ENCODE results near the gene SKIL.

SKIL gene

GRCh38 chr3:170357176-170358041, at the start of gene SKIL:
TSS of gene SKIL (plus strand) at chr3:170357715. CDS start at chr3:170360332, 2,617 bp downstream.
- DNase-seq (ENCODE audit: insufficient read length, low spot score) (no peak), FAIRE-seq (no peak)
- TF ChIP-seq CTCF (IDR thresholded peaks at IDR 0.05; ENCODE audit: insufficient read depth, missing control alignments) = peak; percentile 0

GRCh38 chr3:170309046-170309445, 48.5 kb upstream of the SKIL start:
- FAIRE-seq = peak; percentile 21
- no peak for TF ChIP-seq CTCF (IDR thresholded peaks at IDR 0.05; ENCODE audit: insufficient read depth, missing control alignments)
- no peak for DNase-seq (ENCODE audit: insufficient read length, low spot score)

- DNase-seq (ENCODE audit: insufficient read length, low spot score) (no peak), FAIRE-seq (no peak)
- no peak for TF ChIP-seq CTCF (IDR thresholded peaks at IDR 0.05; ENCODE audit: insufficient read depth, missing control alignments)
Observed at GRCh38 chr3:170317954-170318353, 39.6 kb upstream of the SKIL start.

DNA sequence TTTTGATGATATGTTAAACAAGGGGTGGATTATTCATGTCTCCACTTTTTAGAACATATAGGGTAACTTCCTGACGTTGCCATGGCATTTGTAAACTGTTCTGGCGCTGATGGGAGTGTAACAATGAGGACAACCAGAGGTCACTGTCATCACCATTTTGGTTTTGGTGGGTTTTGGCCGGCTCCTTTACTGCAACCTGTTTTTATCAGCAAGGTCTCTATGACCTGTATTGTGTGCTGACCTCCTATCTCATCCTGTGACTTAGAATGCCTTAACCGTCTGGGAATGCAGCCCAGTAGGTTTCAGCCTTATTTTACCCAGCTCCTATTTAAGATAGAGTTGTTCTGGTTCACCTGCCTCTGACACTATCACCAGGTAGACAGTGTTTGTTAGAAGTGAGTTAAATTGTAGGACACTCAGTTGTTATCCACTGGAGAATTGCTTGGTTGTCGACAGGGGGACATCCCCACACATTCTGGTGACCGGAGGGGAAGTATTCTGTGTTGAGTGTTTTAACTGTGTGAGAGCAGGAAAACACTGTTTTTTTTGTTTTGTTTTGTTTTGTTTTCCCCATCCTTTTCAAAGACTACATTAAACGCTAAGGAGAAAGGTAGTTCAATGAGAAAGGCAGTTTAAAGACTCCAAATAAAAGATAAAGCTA, 36.9 kb upstream of the SKIL start:
- no peak for DNase-seq (ENCODE audit: insufficient read length, low spot score)
- FAIRE-seq = no peak
- no peak for TF ChIP-seq CTCF (IDR thresholded peaks at IDR 0.05; ENCODE audit: insufficient read depth, missing control alignments)

DNA sequence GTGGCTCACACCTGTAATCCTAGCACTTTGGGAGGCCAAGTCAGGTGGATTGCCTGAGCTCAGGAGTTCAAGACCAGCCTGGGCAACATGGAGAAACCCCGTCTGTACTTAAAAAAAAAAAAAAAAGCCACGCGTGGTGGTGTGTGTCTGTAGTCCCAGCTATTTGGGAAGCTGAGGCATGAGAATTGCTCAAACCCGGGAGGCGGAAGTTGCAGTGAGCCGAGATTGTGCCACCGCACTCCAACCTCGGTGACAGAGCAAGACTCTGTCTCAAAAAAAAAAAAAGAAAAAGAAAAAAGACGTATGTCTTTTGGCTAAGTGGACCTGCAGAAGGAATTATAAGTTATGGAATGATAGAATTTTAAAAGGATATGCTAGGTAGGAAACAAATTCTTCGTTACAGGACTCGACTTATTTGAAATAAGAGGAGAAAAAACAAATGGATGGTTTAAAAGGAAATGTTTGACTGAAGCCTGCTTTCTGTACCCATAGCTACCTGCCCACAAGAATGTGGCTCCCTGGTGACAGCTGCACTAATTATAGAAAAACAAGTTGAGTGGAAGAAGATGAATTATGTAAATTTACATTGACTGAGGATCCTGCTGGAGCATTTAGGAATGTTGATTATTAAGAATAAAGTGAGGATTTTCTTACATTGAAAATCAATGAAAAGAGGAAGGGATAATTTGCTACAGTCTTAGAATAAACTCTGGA, 36.0 kb upstream of the SKIL start:
- DNase-seq (ENCODE audit: insufficient read length, low spot score) = no peak
- no peak for TF ChIP-seq CTCF (IDR thresholded peaks at IDR 0.05; ENCODE audit: insufficient read depth, missing control alignments)
- no peak for FAIRE-seq

DNA sequence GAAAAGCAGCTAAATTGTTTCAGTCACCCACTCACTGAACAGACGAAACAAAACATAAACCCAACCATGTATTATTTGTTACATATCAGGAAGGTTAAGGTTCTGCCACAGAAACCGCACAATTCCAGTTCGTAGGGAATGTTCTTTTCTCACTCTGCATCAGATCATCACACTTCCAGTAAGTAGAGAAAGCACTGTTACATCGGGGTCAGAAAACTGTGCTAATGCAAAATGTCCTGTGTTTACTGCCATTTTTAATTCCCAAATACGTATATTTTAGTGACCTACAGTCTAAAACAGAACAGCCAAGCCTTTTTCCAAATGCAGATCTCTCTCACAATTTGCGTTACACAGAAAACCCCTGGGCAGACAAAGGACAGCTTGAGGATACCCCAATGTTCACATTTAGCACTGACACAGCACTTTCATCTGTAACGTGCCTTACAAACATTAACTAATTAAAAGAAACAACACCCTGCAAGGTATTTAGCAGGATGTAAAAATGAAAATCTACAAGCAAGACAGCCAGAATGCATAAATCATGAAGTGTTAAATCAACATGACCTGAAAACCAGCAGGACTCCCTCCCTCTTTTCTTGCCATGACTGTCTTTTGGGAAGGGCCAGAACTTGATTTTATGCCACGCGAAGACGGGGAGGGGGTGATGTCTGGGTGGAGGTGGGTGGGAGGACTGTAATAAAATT, 34.8 kb upstream of the SKIL start:
- no peak for TF ChIP-seq CTCF (IDR thresholded peaks at IDR 0.05; ENCODE audit: insufficient read depth, missing control alignments)
- no peak for DNase-seq (ENCODE audit: insufficient read length, low spot score)
- FAIRE-seq = no peak
